SJSA1 (cell line): ENCODE results near the gene ZNF385B. TPM values are rescaled to one million over a fixed set of nuclear protein-coding genes. Genes with fewer than 3 reads are reported as not detected.

Experiments
- DNase-seq, 2 experiments: peaks; one replicate each; pipeline ENCODE4 v3.0.0-alpha.2; 2015 to 2020; ENCODE audit warnings: low spot score in 2 of 2, low read depth in 1 of 2
- H3K27ac ChIP-seq: fragments of 250-450 bp; sonication (Bioruptor Pico); 2 replicates; pipeline ENCODE4 v1.5.1; 2020; ENCODE audit warnings: mild to moderate bottlenecking, moderate library complexity
- H3K27me3 ChIP-seq: fragments of 250-450 bp; sonication (Bioruptor Pico); replicated peaks from 2 replicates; pipeline ENCODE4 v1.5.1; 2020; ENCODE audit warnings: mild to moderate bottlenecking, moderate library complexity
- H3K36me3 ChIP-seq: fragments of 250-450 bp; sonication (Bioruptor Pico); 2 replicates; pipeline ENCODE4 v1.5.1; 2020; ENCODE audit warnings: mild to moderate bottlenecking
- H3K4me1 ChIP-seq: fragments of 250-450 bp; sonication (Bioruptor Pico); replicated peaks from 2 replicates; pipeline ENCODE4 v1.6.1; 2021; ENCODE audit warnings: mild to moderate bottlenecking
- H3K4me3 ChIP-seq: fragments of 250-450 bp; sonication (Bioruptor Pico); 2 replicates; pipeline ENCODE4 v1.5.1; 2020; ENCODE audit warnings: mild to moderate bottlenecking
- H3K9me3 ChIP-seq: fragments of 250-450 bp; sonication (Bioruptor Pico); replicated peaks from 2 replicates; pipeline ENCODE4 v1.5.1; 2020; ENCODE audit warnings: mild to moderate bottlenecking
- total RNA-seq: library from RNA; depleted of rRNA; stranded (reverse); fragments of >200 nt; shearing (Covaris generic); gene quantifications from 2 replicates; pipeline ENCODE4 v1.2.3, GENCODE V29; 2014

ZNF385B gene
- total RNA-seq, 1 experiment from 2014 or later = not detected

DNA sequence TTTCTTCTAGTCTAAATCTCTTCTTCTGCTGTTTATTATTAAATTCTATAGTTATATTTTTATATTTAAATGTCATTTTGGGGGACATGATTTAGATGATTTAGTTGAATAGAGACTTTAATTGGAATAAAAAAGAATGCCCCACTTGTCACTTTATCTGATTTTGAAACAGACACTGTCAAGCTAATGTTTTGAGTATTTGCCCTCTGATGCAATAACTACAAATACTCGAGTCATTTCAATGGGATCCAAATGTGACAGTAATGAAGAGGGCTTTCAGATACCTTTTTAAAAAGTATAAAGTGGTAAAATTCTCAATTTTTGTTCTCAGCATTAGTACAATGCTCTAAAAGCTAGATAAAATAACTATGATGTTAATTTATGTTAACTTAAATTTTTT, 339.5 kb downstream of the ZNF385B start:
- H3K4me3 ChIP-seq = no peak overlapping the region
- no peak for DNase-seq
- peaks cover 6% of the 10 kb centered on the region; the same call in 1 of the 2 replicates for H3K27me3 ChIP-seq
- H3K9me3 ChIP-seq = no peaks in the 10 kb centered on the region
- H3K27ac ChIP-seq = no peak overlapping the region
- no peaks in the 10 kb centered on the region for H3K36me3 ChIP-seq
- H3K4me1 ChIP-seq = no peaks in the 10 kb centered on the region

- Histone ChIP-seq H3K4me1 (no peaks in the 10 kb centered on the region), H3K27me3 (peaks cover 6% of the 10 kb centered on the region; the same call in 1 of the 2 replicates), H3K36me3 (no peaks in the 10 kb centered on the region), H3K9me3 (no peaks in the 10 kb centered on the region), H3K4me3 (no peak overlapping the region), H3K27ac (no peak overlapping the region)
- no peak for DNase-seq
These were observed 342.6 kb downstream of the ZNF385B start for GRCh38 chr2:179518830-179519229.

- Histone ChIP-seq H3K4me3 (no peak overlapping the region), H3K36me3 (no peaks in the 10 kb centered on the region), H3K4me1 (no peaks in the 10 kb centered on the region), H3K27me3 (0 out of 2 replicates have a peak, but pooled peaks cover 4% of the 10 kb centered on the region), H3K27ac (no peak overlapping the region), H3K9me3 (no peaks in the 10 kb centered on the region)
- no peak for DNase-seq
These were observed 348.2 kb downstream of the ZNF385B start for GRCh38 chr2:179513181-179513580.

DNA sequence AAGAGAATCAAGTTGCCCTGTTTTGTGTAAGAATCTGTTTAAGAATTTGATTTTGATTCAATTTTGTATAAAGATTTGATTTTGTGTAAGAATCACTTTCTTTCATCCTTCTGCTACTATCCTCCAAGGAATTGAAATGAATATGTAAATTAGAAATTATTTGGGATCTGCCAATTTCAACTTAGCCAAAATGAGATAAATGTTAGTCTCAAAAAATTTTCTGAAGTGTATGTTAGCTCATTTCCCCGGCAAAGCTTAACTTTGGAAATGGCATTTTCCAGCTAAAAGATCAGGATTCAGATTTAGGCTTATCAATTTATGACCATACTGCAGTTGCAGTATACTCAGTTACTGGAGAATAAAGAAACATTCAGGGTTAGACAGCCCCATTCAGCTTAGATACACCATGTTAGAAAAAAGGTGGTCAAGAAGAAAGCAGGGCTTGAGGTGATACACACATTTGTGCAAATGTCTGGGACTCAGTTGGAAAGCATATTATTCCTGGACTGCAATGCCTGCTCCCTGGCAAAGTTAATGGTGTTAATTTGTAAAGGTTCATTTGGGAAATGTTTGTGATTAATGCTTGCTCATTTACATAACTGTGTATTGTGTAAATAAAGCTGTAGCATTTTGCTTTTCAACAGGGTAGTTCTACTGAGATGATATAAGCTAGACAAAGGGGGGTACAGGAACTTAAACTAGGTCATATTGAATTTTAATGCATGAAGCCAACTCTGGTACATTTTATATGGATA, 349.0 kb downstream of the ZNF385B start:
- Histone ChIP-seq H3K27ac (no peak overlapping the region), H3K4me3 (no peak overlapping the region), H3K27me3 (0 out of 2 replicates have a peak, but pooled peaks cover 1% of the 10 kb centered on the region), H3K9me3 (no peaks in the 10 kb centered on the region), H3K4me1 (no peaks in the 10 kb centered on the region), H3K36me3 (no peaks in the 10 kb centered on the region)
- DNase-seq = no peak

DNA sequence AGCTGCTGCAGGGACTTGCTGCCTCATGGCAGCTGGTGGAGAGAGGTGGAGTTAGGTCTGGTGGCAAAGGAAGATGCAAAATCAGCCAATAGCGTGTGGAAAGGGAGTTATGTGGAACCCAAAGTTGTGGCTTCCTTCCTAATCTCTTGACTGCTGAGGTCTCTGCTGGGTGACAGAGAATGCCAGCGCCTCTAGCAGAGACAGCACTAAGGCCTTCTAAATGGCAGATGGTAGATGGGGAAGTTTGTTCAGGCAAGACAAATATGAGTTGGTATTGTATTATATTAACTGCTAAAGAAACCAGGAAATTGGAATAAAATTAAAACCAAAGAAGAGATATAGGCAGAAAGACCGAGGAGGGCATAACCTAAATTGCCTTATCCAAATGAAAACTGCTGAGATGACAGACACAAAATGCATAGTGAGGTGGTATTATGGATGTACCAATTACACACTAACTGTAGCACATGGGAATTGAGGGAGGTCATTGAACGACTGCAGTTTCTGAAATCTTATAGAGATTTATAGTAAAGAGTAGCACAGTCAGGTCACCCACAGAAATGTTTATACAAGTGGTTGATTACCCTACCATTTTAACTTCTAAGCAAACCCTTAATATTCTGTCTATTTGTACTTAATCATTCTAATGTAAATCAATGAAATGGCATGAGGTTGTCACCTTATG, 350.2 kb downstream of the ZNF385B start:
- H3K4me1 ChIP-seq = no peaks in the 10 kb centered on the region
- H3K27ac ChIP-seq = no peak overlapping the region
- H3K36me3 ChIP-seq = no peaks in the 10 kb centered on the region
- no peaks in the 10 kb centered on the region for H3K27me3 ChIP-seq
- no peak overlapping the region for H3K4me3 ChIP-seq
- DNase-seq = no peak
- H3K9me3 ChIP-seq = no peaks in the 10 kb centered on the region

DNA sequence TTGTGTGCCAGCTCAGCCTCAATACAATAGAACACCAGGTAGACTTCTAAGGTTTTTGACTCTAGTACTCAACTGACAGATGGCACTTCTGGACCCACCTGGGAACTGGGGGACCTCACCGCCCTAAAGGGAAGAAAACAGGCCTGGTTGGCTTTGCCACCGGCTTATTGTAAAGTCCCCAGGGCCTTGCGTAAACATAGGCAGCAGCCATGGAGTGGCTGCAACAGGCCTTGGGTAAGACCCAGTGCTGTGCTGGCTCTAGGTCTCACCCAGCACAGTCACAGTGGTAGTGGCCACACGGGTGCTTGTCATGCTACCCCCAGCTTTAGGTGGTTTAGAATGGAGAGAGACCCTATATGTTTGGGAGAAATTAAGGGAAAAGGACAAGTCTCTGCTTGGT, 366.1 kb downstream of the ZNF385B start:
- Histone ChIP-seq H3K9me3 (no peaks in the 10 kb centered on the region), H3K4me1 (no peaks in the 10 kb centered on the region), H3K27ac (no peak overlapping the region), H3K36me3 (no peaks in the 10 kb centered on the region), H3K4me3 (no peak overlapping the region), H3K27me3 (no peaks in the 10 kb centered on the region)
- no peak for DNase-seq

- Histone ChIP-seq H3K9me3 (no peaks in the 10 kb centered on the region), H3K27ac (no peak overlapping the region), H3K27me3 (no peaks in the 10 kb centered on the region), H3K4me3 (no peak overlapping the region), H3K4me1 (no peaks in the 10 kb centered on the region), H3K36me3 (no peaks in the 10 kb centered on the region)
- DNase-seq = no peak
These were observed 372.8 kb downstream of the ZNF385B start for GRCh38 chr2:179488563-179488962.

GRCh38 chr2:179487010-179487731, 374.2 kb downstream of the ZNF385B start:
- H3K36me3 ChIP-seq = no peaks in the 10 kb centered on the region
- no peak for DNase-seq
- no peaks in the 10 kb centered on the region for H3K4me1 ChIP-seq
- H3K27ac ChIP-seq = no peak overlapping the region
- no peak overlapping the region for H3K4me3 ChIP-seq
- H3K9me3 ChIP-seq = no peaks in the 10 kb centered on the region
- no peaks in the 10 kb centered on the region for H3K27me3 ChIP-seq

GRCh38 chr2:179483131-179483530, 378.3 kb downstream of the ZNF385B start:
- Histone ChIP-seq H3K4me1 (no peaks in the 10 kb centered on the region), H3K9me3 (no peaks in the 10 kb centered on the region), H3K4me3 (no peak overlapping the region), H3K36me3 (no peaks in the 10 kb centered on the region), H3K27ac (no peak overlapping the region), H3K27me3 (peaks cover 4% of the 10 kb centered on the region)
- no peak for DNase-seq

GRCh38 chr2:179479947-179480346, 381.5 kb downstream of the ZNF385B start:
- Histone ChIP-seq H3K27me3 (peaks cover 13% of the 10 kb centered on the region), H3K4me1 (no peaks in the 10 kb centered on the region), H3K4me3 (no peak overlapping the region), H3K27ac (no peak overlapping the region), H3K36me3 (no peaks in the 10 kb centered on the region), H3K9me3 (no peaks in the 10 kb centered on the region)
- DNase-seq = no peak

DNA sequence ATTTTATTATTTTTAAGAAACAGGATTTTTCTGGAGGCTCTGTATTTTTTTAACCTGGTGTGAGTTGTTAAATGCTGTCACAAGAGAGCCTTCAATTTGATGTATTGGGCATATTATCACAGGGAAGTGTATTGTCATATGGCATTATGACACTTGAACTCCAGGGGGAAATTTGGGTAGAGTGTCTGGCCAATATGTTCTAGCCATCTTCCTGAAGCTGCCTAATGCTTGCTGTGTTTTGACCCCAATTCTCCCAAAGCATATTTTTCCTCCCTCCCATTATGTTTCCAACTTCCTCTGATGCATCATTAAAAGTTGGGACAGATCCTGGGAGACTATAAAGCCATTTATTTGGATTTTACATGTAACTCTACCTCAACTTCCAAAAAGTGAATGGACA, 382.6 kb downstream of the ZNF385B start:
- Histone ChIP-seq H3K27me3 (peaks cover 13% of the 10 kb centered on the region), H3K27ac (no peak overlapping the region), H3K36me3 (no peaks in the 10 kb centered on the region), H3K4me1 (no peaks in the 10 kb centered on the region), H3K4me3 (no peak overlapping the region), H3K9me3 (no peaks in the 10 kb centered on the region)
- no peak for DNase-seq

- no peaks in the 10 kb centered on the region for H3K9me3 ChIP-seq
- H3K27ac ChIP-seq = no peak overlapping the region
- DNase-seq = no peak
- H3K4me3 ChIP-seq = no peak overlapping the region
- no peaks in the 10 kb centered on the region for H3K36me3 ChIP-seq
- 0 out of 2 replicates have a peak, but pooled peaks cover 3% of the 10 kb centered on the region for H3K4me1 ChIP-seq
- H3K27me3 ChIP-seq = no peaks in the 10 kb centered on the region
These were observed 390.4 kb downstream of the ZNF385B start for GRCh38 chr2:179470992-179471391.

GRCh38 chr2:179470089-179470488, 391.3 kb downstream of the ZNF385B start:
- H3K27ac ChIP-seq = no peak overlapping the region
- no peaks in the 10 kb centered on the region for H3K27me3 ChIP-seq
- DNase-seq = no peak
- H3K36me3 ChIP-seq = no peaks in the 10 kb centered on the region
- no peak overlapping the region for H3K4me3 ChIP-seq
- H3K4me1 ChIP-seq = 0 out of 2 replicates have a peak, but pooled peaks cover 3% of the 10 kb centered on the region
- no peaks in the 10 kb centered on the region for H3K9me3 ChIP-seq

DNA sequence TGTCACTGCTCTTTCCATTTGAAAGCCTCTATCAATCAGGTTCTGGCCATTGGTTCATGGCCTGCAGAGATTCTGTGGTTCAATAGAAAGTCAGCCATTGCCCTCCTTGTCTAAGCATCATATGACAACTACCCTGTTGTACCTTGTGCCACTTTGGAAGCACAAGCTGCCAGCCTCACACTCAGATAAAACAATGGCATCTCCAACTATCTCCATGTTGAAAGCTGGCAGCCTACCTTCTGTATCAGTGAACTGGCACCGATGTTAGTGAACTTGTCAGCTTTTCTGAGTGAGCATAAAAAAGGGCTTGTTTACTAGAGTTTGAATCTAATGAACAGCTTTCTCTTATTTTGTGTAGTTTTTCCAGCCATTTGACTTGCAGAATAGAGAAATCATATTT, 393.5 kb downstream of the ZNF385B start:
- H3K36me3 ChIP-seq = no peaks in the 10 kb centered on the region
- no peak overlapping the region for H3K27ac ChIP-seq
- 0 out of 2 replicates have a peak, but pooled peaks cover 3% of the 10 kb centered on the region for H3K4me1 ChIP-seq
- H3K9me3 ChIP-seq = no peaks in the 10 kb centered on the region
- no peak overlapping the region for H3K4me3 ChIP-seq
- DNase-seq = no peak
- H3K27me3 ChIP-seq = no peaks in the 10 kb centered on the region
